NB4 (cell line): ENCODE results near the gene REL.

Experiments
- DNase-seq: peaks from one replicate; pipeline ENCODE4 v3.0.0; 2010; ENCODE audit warnings: low read depth
- H3K4me3 ChIP-seq: one replicate; pipeline ENCODE4 v1.5.1; 2011; ENCODE audit warnings: mild to moderate bottlenecking, low read depth, low read length, moderate library complexity
- CTCF ChIP-seq: IDR thresholded peaks from one replicate; pipeline ENCODE4 v1.5.1; 2012; ENCODE audit warnings: low read depth, low read length
- MAX ChIP-seq: IDR thresholded peaks from 2 replicates; pipeline ENCODE4 v1.6.1; 2011; ENCODE audit warnings: low read depth, low read length
- MYC ChIP-seq: IDR thresholded peaks from 2 replicates; pipeline ENCODE4 v1.6.1; 2011; ENCODE audit warnings: low read depth, low read length
- POLR2A ChIP-seq: IDR thresholded peaks from 2 replicates; pipeline ENCODE4 v1.6.1; 2011; ENCODE audit warnings: mild to moderate bottlenecking; ENCODE audit not compliant: insufficient read length; ENCODE audit errors: extremely low read depth

REL gene

GRCh38 chr2:60837123-60837522 is 44.3 kb upstream of the REL start:
- TF ChIP-seq POLR2A (no peak), MYC (no peak), CTCF (no peak), MAX (no peak)
- no peak overlapping the region for H3K4me3 ChIP-seq
- DNase-seq: peak; percentile 21

GRCh38 chr2:60838481-60838880 is 42.9 kb upstream of the REL start:
- H3K4me3 ChIP-seq: no peak overlapping the region
- no peak for DNase-seq
- no peak for TF ChIP-seq CTCF
- TF ChIP-seq POLR2A: no peak
- no peak for TF ChIP-seq MAX
- no peak for TF ChIP-seq MYC

GRCh38 chr2:60839126-60839813 is 42.1 kb upstream of the REL start:
- DNase-seq: no peak
- TF ChIP-seq CTCF: no peak
- TF ChIP-seq MAX: no peak
- TF ChIP-seq POLR2A: no peak
- TF ChIP-seq MYC: no peak
- H3K4me3 ChIP-seq: no peak overlapping the region

GRCh38 chr2:60840880-60841279 is 40.5 kb upstream of the REL start:
- H3K4me3 ChIP-seq: no peak overlapping the region
- TF ChIP-seq CTCF: no peak
- TF ChIP-seq MAX: no peak
- no peak for TF ChIP-seq POLR2A
- no peak for TF ChIP-seq MYC

GRCh38 chr2:60843006-60843405 is 38.4 kb upstream of the REL start:
- TF ChIP-seq MAX (no peak), MYC (no peak), CTCF (no peak), POLR2A (no peak)
- H3K4me3 ChIP-seq: no peak overlapping the region
- DNase-seq: no peak

More at GRCh38 chr2:60840880-60841279, 40.5 kb upstream of the REL start:
- no peak for DNase-seq
